SK-N-SH (cell line): ENCODE data around the gene NF2. TPM values are rescaled to one million over a fixed set of nuclear protein-coding genes. Genes with fewer than 3 reads are reported as not detected.

ENCODE experiments used
- CTCF ChIA-PET: fragments of 300-600, 350-600 bp; formaldehyde crosslinking; extraction: SDS; loops from one replicate; lab custom pipeline; 2021; lab: Yijun Ruan, JAX
- POLR2A ChIA-PET: fragments of 350-600 bp; sonication (Branson Sonifier 250); formaldehyde crosslinking; extraction: SDS; loops from one replicate; lab custom pipeline; 2020; ENCODE audit warnings: antibody characterized with exemption, inconsistent platforms; lab: Yijun Ruan, JAX
- DNase-seq: peaks from one replicate; pipeline ENCODE4 v3.0.0; 2012
- H2AFZ ChIP-seq: fragments of 200-600 bp; sonication (generic); 2 replicates; pipeline ENCODE4 v1.8.1; 2016; ENCODE audit warnings: antibody characterized with exemption, mild to moderate bottlenecking, low read depth
- H3F3A ChIP-seq: fragments of 200-600 bp; sonication (generic); replicated peaks from 2 replicates; pipeline ENCODE3; 2016; ENCODE audit warnings: antibody characterized with exemption, mild to moderate bottlenecking; ENCODE audit not compliant: insufficient read depth
- H3K27ac ChIP-seq, 2 experiments: fragments of 200-500 bp in 1 of 2; fragments of 200-600 bp in 1 of 2; sonication (Bioruptor generic) in 1 of 2; sonication (generic), shearing (Covaris generic) in 1 of 2; 2 replicates each; pipeline versions ENCODE4 v1.5.1 to v1.6.1; 2014 to 2016; ENCODE audit warnings: low read depth in 2 of 2, inconsistent platforms in 1 of 2, low read length in 1 of 2, mild to moderate bottlenecking in 1 of 2, mixed read lengths in 1 of 2
- H3K27me3 ChIP-seq: fragments of 200-600 bp; sonication (generic), shearing (Covaris generic); 2 replicates; pipeline ENCODE4 v1.6.1; 2016; ENCODE audit warnings: mixed run types; ENCODE audit not compliant: insufficient read depth
- H3K36me3 ChIP-seq, 2 experiments: fragments of 200-500 bp in 1 of 2; fragments of 200-600 bp in 1 of 2; sonication (Bioruptor generic) in 1 of 2; sonication (generic) in 1 of 2; replicated peaks in 1 of 2; 2 replicates each; pipeline versions ENCODE3 to v1.5.1; 2014 to 2016; ENCODE audit warnings: low read length in 1 of 2, mild to moderate bottlenecking in 1 of 2; ENCODE audit not compliant: insufficient read depth in 2 of 2, control insufficient read depth in 1 of 2
- H3K4me1 ChIP-seq, 2 experiments: fragments of 200-500 bp in 1 of 2; fragments of 200-600 bp in 1 of 2; sonication (Bioruptor generic) in 1 of 2; sonication (generic), shearing (Covaris generic) in 1 of 2; 2 replicates each; pipeline versions ENCODE4 v1.5.1 to v1.6.1; 2014 to 2016; ENCODE audit warnings: low read depth in 1 of 2, low read length in 1 of 2, mixed run types in 1 of 2; ENCODE audit not compliant: insufficient read depth in 2 of 2, control insufficient read depth in 1 of 2
- H3K4me2 ChIP-seq: fragments of 200-600 bp; sonication (generic), shearing (Covaris generic); 2 replicates; pipeline ENCODE4 v1.6.1; 2017; ENCODE audit warnings: mixed run types
- H3K4me3 ChIP-seq, 2 experiments: fragments of 200-500 bp in 1 of 2; fragments of 200-600 bp in 1 of 2; sonication (Bioruptor generic) in 1 of 2; sonication (generic), shearing (Covaris generic) in 1 of 2; 2 replicates each; pipeline versions ENCODE4 v1.5.1 to v1.8.1; 2014 to 2016; ENCODE audit warnings: low read depth in 2 of 2, inconsistent platforms in 1 of 2, low read length in 1 of 2, mild to moderate bottlenecking in 1 of 2, mixed read lengths in 1 of 2, moderate library complexity in 1 of 2
- H3K79me2 ChIP-seq: fragments of 200-600 bp; sonication (generic); 2 replicates; pipeline ENCODE4 v1.8.1; 2017; ENCODE audit warnings: mild to moderate bottlenecking; ENCODE audit not compliant: insufficient read depth
- H3K9ac ChIP-seq: fragments of 200-600 bp; sonication (generic); 2 replicates; pipeline ENCODE4 v1.6.1; 2017; ENCODE audit warnings: mixed run types
- H3K9me2 ChIP-seq: fragments of 200-600 bp; sonication (generic); 2 replicates; pipeline ENCODE4 v1.6.1; 2017; ENCODE audit warnings: mixed run types
- H3K9me3 ChIP-seq: fragments of 200-600 bp; sonication (generic); 2 replicates; pipeline ENCODE4 v1.6.1; 2017; ENCODE audit warnings: mixed run types, mild to moderate bottlenecking, moderate library complexity
- H4K20me1 ChIP-seq: fragments of 200-600 bp; sonication (generic); 2 replicates; pipeline ENCODE4 v1.6.1; 2017; ENCODE audit warnings: mild to moderate bottlenecking, mixed run types; ENCODE audit not compliant: insufficient read depth
- CHD2 ChIP-seq: fragments of 150-350 bp; IDR thresholded peaks from 2 replicates; pipeline ENCODE4 v1.6.1; 2018; ENCODE audit warnings: low read length; ENCODE audit not compliant: partially characterized antibody
- EP300 ChIP-seq, 2 experiments: IDR thresholded peaks; 2 replicates each; pipeline versions ENCODE4 v1.4.0 to v1.6.1; 2012; ENCODE audit warnings: borderline replicate concordance in 1 of 2, low read depth in 1 of 2, low read length in 1 of 2
- FOSL2 ChIP-seq: IDR thresholded peaks from 2 replicates; pipeline ENCODE4 v1.4.0; 2012; ENCODE audit warnings: low read depth, mild to moderate bottlenecking, moderate library complexity, borderline replicate concordance
- FOXM1 ChIP-seq: IDR thresholded peaks from 2 replicates; pipeline ENCODE4 v1.4.0; 2012; ENCODE audit warnings: low read depth, mild to moderate bottlenecking
- POLR2AphosphoS5 ChIP-seq: IDR thresholded peaks from 2 replicates; pipeline ENCODE4 v1.6.1; 2012; ENCODE audit warnings: low read depth, low read length
- RCOR1 ChIP-seq: fragments of 150-350 bp; IDR thresholded peaks from 2 replicates; pipeline ENCODE4 v1.6.1; 2017; ENCODE audit warnings: antibody characterized with exemption, low read length
- REST ChIP-seq: IDR thresholded peaks from 2 replicates; pipeline ENCODE4 v1.6.1; 2012; ENCODE audit warnings: mild to moderate bottlenecking, low read depth, low read length, moderate library complexity
- RXRA ChIP-seq: IDR thresholded peaks from 2 replicates; pipeline ENCODE4 v1.4.0; 2012; ENCODE audit warnings: low read depth, mild to moderate bottlenecking, borderline replicate concordance
- SIN3A ChIP-seq: IDR thresholded peaks from 2 replicates; pipeline ENCODE4 v1.6.1; 2012; ENCODE audit warnings: low read depth, mild to moderate bottlenecking, low read length, moderate library complexity, borderline replicate concordance
- SMC3 ChIP-seq: IDR thresholded peaks from 2 replicates; pipeline ENCODE4 v1.6.1; 2012; ENCODE audit warnings: low read depth, low read length, improper control_type of control experiment
- TEAD4 ChIP-seq: IDR thresholded peaks from 2 replicates; pipeline ENCODE4 v1.4.0; 2012; ENCODE audit warnings: mild to moderate bottlenecking, borderline replicate concordance; ENCODE audit not compliant: insufficient read depth
- USF1 ChIP-seq: IDR thresholded peaks from 2 replicates; pipeline ENCODE4 v1.4.0; 2012; ENCODE audit warnings: low read depth, borderline replicate concordance
- WGBS: methylation state at CpG from one replicate; pipeline ENCODE4 v1.1.6; 2017; ENCODE audit warnings: low lambda C conversion rate; 5-methylcytosine and 5-hydroxymethylcytosine counted together
- polyA plus RNA-seq, 3 experiments: library from polyadenylated mRNA; depleted of rRNA; stranded (reverse); fragments of >200 nt; gene quantifications; 2 replicates each; pipeline ENCODE4 v1.2.3, GENCODE V29; 2012

NF2 gene
- polyA plus RNA-seq, 1 of the 3 experiments (the other 2 are of a cell fraction): 44.1 TPM

- H3K27ac ChIP-seq: no peak overlapping the region
- peaks cover 8% of the 10 kb centered on the region for H4K20me1 ChIP-seq
- DNase-seq: no peak
- POLR2A ChIA-PET: interaction anchor here (1.3 kb wide), 2 partner anchors 9 to 18 kb away, joined by 3 to 5 read pairs; no protein-coding TSS in a partner anchor
- no peaks in the 10 kb centered on the region for H3K79me2 ChIP-seq
- H3K9ac ChIP-seq: no peak overlapping the region
- peaks cover 7 to 25% of the 10 kb centered on the region in 2 experiments for H3K36me3 ChIP-seq
- H3K4me1 ChIP-seq: peaks cover 15 to 74% of the 10 kb centered on the region in 2 experiments
- CTCF ChIA-PET: interaction anchor here (0.6 to 5.9 kb wide), 12 partner anchors 9 to 396 kb away, joined by 3 to 52 read pairs (median 4); no protein-coding TSS in a partner anchor
- H3K27me3 ChIP-seq: no peaks in the 10 kb centered on the region
- H3F3A ChIP-seq: no peaks in the 10 kb centered on the region
- no peaks in the 10 kb centered on the region for H3K9me2 ChIP-seq
- no peak overlapping the region for H3K4me3 ChIP-seq
- no peaks in the 10 kb centered on the region for H3K9me3 ChIP-seq
- TF ChIP-seq RXRA (no peak), TEAD4 (no peak), SIN3A (no peak), FOSL2 (no peak), RCOR1 (no peak), FOXM1 (no peak), CHD2 (no peak), EP300 (IDR thresholded peaks at IDR 0.05; ENCODE audit: borderline replicate concordance in 1 of 2, low read depth in 1 of 2, low read length in 1 of 2) (no peak), USF1 (no peak)
- no peak overlapping the region for H2AFZ ChIP-seq
- 100% methylated on average over 6 of the region's 8 CpGs for WGBS
- H3K4me2 ChIP-seq: no peak overlapping the region
These were observed 89.7 kb downstream of the NF2 start for GRCh38 chr22:29693161-29693560.

- H3K4me2 ChIP-seq: no peak overlapping the region
- no peak overlapping the region for H3K27ac ChIP-seq
- DNase-seq: no peak
These were observed 90.2 kb downstream of the NF2 start for GRCh38 chr22:29693671-29694070.

More at GRCh38 chr22:29693671-29694070, 90.2 kb downstream of the NF2 start:
- ChIA-PET CTCF (interaction anchor here (0.6 to 5.9 kb wide), 13 partner anchors 10 to 395 kb away, joined by 3 to 52 read pairs (median 5); no protein-coding TSS in a partner anchor), POLR2A (interaction anchor here (1.3 kb wide), 2 partner anchors 9 to 17 kb away, joined by 3 to 5 read pairs; no protein-coding TSS in a partner anchor)
- Histone ChIP-seq H3K4me1 (peaks cover 15 to 79% of the 10 kb centered on the region in 2 experiments), H3F3A (no peaks in the 10 kb centered on the region), H3K9me2 (no peaks in the 10 kb centered on the region), H4K20me1 (peaks cover 8% of the 10 kb centered on the region), H3K4me3 (no peak overlapping the region), H3K79me2 (no peaks in the 10 kb centered on the region), H2AFZ (no peak overlapping the region), H3K36me3 (peaks cover 7 to 22% of the 10 kb centered on the region in 2 experiments), H3K9ac (no peak overlapping the region), H3K9me3 (no peaks in the 10 kb centered on the region), H3K27me3 (no peaks in the 10 kb centered on the region)
- WGBS: 97% methylated on average over 8 of the region's 9 CpGs
- TF ChIP-seq REST (no peak), SMC3 (no peak), POLR2AphosphoS5 (no peak), TEAD4 (no peak)
